GM19240 (cell line): ENCODE data around the gene DGKZ.

Source experiments
- DNase-seq: peaks from one replicate; pipeline ENCODE4 v3.0.0; 2011; ENCODE audit warnings: low spot score; ENCODE audit not compliant: insufficient read length

Gene DGKZ

GRCh38 chr11:46345881-46346484 is 1.3 kb upstream of the DGKZ start:
- DNase-seq, result no peak

GRCh38 chr11:46347637-46348311 is 511 bp downstream of the DGKZ start:
- no peak for DNase-seq

- DNase-seq, result no peak
Observed at GRCh38 chr11:46348566-46349401, 1.5 kb downstream of the DGKZ start.

GRCh38 chr11:46350695-46351094 is 3.4 kb downstream of the DGKZ start:
- no peak for DNase-seq

- no peak for DNase-seq
Observed at GRCh38 chr11:46351148-46351547, 3.9 kb downstream of the DGKZ start.

GRCh38 chr11:46351606-46352005 is 4.3 kb downstream of the DGKZ start:
- DNase-seq, result no peak

- no peak for DNase-seq
Observed at GRCh38 chr11:46352063-46352841, 5.0 kb downstream of the DGKZ start.

- DNase-seq, result no peak
Observed at GRCh38 chr11:46353698-46354097, 6.4 kb downstream of the DGKZ start.

GRCh38 chr11:46356924-46357482 is 9.7 kb downstream of the DGKZ start:
- no peak for DNase-seq

GRCh38 chr11:46357483-46357936 is 10.2 kb downstream of the DGKZ start:
- no peak for DNase-seq

GRCh38 chr11:46359953-46360352 is 12.7 kb downstream of the DGKZ start:
- no peak for DNase-seq

GRCh38 chr11:46360878-46361277 is 13.6 kb downstream of the DGKZ start:
- DNase-seq, result no peak

- peak; percentile 97 for DNase-seq
Observed at GRCh38 chr11:46361283-46362155, 14.3 kb downstream of the DGKZ start.

- no peak for DNase-seq
Observed at GRCh38 chr11:46362156-46363030, 15.1 kb downstream of the DGKZ start.

GRCh38 chr11:46363031-46363407 is 15.8 kb downstream of the DGKZ start:
- DNase-seq, result no peak

- no peak for DNase-seq
Observed at GRCh38 chr11:46363455-46364005, 16.3 kb downstream of the DGKZ start.

- DNase-seq, result no peak
Observed at GRCh38 chr11:46364056-46364455, 16.8 kb downstream of the DGKZ start.

GRCh38 chr11:46364791-46365190 is 17.5 kb downstream of the DGKZ start:
- DNase-seq, result no peak

- DNase-seq, result no peak
Observed at GRCh38 chr11:46366260-46366659, 19.0 kb downstream of the DGKZ start.
